ENCODE measurements around the gene CDK14.
"Not testable (repeated sequence)": the region's sequence is repeated elsewhere in the genome, so short reads cannot be mapped to it uniquely, and the experiment has no call there.

CDK14 gene

DNA sequence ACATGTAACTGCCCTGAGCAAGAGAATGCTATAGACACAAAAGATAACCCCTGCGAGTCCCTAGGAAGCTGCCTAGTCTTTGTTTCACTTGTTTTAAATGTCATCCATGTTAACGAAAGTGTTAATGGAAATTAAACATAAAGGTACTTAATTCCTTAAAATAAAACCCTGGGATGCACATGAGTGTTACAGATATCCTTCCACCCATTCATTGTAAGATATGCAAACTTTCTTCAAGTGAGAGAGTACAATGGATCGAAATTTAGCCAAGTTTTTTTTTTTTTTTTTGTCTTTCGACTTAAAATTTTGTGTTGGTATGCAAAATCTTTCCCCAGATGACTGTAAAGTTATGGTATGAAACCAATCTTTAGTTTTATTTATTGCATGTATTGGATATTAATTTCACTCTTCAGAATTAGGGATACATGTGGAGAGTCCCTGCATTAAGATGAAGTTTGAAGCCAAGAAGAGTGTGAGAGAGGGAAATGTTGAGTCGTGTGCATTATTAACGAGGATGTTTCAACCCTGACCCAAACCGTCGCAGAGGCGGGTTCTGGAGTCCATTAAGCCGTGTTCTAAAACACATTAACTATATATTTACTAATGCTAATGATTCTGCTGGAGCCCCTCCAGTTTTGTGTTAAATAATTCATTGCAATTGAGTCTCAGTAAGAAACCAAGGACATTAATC is 1.6 kb downstream of the CDK14 start:
- DNase-seq, result no peak

DNA sequence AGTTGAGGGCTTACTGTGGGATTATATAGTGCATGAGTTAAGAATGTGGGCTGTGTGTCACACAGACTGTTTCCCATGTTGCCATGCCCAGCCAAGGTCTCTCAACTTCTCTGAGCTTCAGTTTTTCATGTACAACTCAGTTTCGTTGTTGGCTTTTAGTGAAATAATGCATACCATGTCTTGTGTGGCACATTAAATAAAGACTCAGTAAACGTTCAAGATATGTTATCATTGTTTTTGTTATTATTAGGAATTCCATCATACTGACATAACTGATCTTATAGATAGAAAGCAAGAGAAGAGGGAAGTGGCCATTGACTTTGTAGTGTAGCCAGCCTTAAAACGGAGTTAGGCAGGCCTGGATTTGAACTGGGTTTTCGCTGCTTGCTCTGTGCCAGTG is 2.9 kb downstream of the CDK14 start:
- DNase-seq, result no peak

DNA sequence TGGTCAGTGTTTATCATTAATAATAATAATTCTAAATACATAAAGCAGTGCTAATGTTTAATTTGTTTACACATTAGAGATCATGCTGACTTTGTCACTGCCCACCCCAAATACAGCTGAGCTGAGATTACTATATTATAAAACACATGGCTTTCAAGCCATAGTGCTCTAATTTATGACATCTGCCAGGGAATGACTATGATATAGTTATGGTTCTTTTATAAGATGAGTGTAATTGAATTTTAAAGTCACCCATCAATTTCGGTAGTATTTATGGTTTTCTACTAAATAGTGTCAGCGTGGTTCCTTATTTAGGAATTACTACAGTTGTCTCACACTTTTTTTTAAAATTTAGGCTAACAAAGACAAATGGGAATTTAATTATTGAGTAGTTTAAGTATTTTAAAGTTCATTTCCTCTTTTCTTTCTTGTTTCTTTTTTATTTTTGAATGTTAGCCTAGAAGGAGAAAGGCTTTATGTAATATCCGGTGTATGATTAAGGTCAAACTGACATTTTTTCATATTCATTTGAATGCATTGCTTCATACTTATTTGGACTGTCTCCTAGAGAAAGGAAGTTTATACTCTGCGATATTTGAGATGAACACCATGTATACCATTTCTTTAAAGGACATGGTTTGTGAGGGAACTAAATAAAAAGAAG is 3.9 kb downstream of the CDK14 start:
- DNase-seq, result no peak

DNA sequence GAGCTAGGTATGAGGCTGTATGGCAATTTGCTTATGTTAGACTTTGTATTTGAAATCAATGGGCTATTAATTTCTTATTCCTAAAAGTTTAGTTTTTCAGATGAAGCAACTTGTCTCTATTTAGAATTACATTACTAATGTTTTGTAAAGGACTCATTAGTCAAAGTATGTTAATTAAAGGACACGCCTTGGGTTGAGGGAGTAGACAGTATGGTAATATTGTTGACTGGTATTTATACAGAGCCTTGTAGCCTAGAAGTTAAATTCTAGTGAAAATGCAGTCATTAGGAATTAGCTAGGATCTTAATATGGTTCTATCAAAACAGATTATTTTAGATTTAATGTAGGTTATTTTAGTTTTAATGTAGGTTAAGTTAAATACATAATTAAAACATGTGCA is 6.2 kb downstream of the CDK14 start:
- no peak for DNase-seq

DNA sequence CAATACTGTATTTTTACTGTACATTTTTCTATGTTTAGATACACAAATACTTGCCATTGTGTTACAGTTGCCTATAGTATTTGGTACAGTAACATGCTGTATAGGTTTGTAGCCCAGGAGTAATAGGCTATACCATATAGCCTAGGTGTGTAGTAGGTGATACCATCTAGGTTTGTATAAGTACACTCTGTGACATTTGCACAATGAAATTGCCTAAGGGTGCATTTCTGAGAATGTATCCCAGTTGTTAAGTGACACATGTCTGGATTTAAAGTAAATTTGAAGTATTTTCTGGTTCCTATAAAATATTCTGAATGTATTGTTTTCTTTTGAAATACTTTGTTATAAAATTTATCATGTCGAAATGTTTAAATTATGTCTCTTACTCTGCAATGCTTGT is 7.2 kb downstream of the CDK14 start:
- DNase-seq, result no peak

DNA sequence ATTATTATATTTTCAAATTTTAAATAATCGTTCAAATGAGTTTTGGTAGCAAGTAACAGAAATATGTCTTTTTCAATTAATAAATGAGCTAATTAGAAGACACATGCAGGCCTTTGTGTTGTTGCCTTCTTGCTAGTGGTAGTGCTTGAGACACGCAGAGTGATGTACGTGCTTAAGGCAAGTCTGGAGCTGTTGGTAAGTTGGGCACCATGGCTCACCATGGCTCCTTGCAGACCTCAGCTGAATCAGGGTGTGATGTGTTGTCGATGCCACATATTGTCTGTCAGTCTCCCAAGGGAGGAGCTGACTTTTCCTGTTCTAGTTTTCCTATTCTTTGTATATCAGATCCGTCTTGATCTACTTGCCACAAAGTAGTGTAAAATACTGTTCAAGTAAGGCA is 8.3 kb downstream of the CDK14 start:
- DNase-seq, result no peak

DNA sequence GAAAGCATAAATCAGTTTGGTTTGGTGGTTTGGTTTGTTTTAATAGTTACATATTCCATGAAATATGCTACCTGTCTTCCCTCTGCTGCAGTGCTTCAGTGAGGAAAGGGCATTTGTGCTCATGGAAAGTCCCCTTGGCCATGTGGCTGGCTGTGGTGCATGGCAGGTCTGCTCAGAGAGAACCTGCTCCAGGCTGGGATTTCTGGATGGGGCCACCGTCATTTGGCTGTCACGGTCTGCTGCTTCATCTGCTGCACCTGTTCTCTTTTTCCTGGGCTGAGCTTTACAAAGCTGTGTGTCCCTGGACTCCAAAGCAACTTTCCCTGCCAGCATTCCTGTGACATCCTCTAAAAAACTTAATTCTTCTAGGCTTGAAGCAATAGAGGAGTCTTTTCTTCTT is 8.9 kb downstream of the CDK14 start:
- no peak for DNase-seq

DNA sequence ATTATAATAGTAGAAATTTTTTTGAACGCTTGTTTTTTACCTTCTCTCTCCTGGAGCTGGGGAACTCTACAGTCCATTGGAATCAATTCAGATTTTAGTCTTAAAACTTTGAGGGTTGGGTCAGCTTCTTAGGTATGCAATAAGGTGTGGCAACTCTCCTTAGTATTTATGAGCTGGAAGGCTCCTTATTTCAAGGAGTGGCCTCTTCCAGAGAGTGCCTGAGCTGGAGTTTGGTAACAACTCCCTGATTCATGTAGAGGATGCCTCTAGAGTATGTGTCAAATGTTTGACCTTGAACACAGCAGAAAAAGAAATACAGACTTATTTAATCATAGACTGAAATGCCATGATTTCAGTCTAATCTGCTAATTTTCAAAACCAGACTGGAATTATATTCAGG is 11.1 kb downstream of the CDK14 start:
- DNase-seq, result no peak

DNA sequence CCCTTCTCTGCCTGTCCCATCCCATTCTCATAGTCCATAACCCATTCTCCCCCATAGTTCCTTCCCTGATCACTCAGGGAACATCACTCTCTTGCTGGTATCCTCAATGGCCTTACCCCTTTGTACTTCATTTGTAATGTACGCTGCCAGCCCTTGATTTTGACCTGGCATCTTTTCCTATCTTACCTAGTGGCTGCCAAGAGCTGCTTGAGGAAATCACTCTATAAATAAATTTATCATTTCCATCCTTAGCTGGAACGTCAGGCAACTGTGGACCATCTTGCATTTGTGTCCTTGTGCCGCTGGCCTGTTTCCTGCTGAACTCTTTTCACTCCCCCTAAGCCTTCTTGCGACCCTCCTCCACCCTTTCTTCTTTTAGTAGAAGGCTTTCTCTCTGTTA is 14.0 kb downstream of the CDK14 start:
- DNase-seq, result no peak

DNA sequence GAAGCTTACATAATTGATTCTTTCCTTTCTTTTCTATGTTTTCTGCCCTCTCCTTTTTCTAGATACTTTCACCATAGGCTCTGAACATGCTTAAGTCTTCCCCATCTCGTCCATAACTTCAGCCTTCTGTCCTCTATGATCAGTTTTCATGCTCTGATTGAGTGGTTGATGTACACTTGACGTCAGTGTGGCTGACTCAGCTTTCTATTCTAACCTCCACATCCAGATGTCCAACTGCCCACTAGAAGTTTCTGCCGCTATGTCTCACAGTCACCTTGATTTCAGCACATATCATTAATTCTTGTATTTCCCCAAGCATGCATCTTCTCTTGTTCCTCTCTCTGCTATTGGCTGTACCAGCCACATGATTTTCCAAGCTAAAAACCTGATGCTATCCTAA is 15.0 kb downstream of the CDK14 start:
- DNase-seq, result no peak

DNA sequence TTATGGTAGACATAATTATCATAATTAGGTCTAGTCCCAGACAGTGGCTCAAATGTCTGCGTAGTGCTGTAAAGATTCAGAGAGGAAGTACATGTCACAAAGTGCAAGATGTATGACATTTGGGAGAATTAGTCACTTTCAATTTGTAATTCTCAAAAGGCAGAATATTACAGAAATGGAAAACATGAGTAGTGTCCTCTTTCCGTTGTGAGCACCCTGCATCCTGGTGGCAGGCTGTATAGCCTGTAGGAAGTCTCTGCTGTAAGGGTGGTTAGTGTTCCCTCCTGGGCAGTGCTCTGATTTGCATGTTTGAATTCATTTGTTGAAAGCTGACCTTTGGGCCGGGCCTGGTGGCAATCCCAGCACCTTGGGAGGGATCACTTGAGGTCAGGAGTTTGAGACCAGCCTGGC is 17.0 kb downstream of the CDK14 start:
- no peak for DNase-seq

DNA sequence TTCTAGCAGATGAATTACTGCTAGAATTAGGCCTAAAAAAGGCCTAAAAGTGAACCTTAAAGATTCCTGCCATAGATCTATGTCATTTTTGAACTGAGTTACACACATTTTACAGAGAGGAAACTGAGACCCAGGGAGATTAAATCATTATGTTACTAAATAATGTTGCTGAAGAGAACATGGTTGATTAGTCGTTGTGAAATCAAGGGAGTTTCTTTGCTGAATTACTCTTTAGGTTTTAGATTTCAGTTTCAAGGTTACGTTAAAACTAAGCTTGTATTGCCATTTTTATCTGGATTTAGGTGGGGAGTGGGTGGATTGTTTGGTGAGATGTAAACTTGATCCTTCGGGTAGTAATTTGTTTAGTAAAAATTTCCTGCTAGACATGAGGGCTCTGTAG is 21.3 kb downstream of the CDK14 start:
- DNase-seq, result no peak

DNA sequence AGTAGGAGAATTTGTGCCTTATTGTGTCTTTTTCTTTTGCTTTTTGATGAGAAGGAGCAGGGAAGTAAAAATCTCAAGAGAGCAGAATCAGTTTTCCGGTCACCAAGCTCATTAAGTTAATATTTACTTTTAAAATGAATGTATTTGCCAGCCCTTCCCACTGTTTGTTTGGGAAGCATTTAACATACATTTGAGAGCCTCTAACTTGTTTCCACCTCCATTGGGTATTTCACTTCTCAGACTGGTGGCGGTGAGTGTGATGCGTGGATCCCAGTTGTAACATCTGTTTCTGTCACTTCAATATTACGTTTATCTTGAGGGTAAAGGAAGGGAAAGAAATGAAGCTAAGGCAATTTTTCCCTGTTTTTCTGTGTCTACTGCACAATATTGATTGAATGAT is 22.8 kb downstream of the CDK14 start:
- no peak for DNase-seq

DNA sequence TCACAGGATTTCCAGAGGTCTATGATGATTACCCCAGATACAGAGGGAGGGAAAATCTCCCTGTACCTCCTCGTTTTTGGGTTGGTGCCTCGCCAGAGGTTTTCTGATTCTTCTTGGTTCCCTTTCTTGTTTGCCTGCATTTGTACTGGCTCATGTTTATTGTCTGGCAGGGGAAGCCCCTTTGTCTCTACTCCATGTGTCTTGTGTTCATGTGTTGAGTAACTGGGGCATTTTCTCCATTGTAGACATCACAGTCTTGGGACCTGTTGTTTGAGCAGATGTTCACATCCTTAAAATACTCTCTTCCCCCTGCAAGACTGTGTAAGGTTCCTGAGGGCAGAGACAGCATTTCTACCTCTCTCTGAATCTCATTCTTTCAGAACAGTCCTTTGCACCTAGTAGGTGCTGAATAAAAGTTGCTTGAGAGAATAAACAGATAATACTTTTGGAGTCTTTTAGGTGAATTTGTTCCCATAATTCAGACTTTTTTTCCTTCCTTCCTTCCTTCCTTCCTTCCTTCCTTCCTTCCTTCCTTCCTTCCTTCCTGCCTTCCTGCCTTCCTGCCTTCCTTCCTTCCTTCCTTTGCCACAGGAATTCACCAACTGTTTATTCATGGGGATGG is 25.1 kb downstream of the CDK14 start:
- DNase-seq, result no peak

DNA sequence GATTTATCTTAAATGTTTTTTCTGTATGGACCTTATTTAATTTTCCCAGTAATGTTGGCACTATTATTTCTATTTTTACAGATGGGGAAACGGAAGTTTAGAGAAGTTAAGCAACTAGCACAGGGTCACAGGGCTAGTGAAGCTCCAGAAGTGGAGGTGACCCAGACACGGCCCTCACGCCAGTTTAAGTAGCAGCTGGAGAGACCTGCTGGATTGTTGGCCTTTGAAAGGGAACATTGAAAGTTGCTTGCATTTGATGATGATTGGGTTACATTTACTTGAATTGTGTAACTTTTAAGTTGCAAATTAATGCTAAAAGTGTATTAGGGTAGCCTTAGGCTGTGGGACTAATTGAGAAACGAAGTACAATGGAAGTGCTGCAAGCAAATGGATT is 25.6 kb downstream of the CDK14 start:
- DNase-seq, result no peak

DNA sequence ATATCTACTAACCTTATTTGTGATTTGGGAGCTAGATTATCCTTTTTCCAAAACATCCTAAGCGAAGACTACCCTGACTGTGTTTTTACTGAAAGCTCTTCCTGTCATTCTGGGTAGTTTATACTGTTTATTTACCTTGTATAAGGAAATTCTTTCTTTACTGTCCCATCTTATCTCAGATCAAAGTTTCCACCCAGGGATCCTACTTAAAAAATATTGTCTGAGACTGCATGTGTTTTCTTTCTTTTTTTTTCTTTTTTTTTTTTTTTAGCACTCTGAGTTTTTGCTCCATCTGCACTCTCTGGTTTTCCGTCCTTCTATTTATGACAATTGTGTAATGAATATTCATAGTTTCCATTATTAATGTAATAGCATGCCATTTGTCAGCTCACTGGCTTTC is 26.5 kb downstream of the CDK14 start:
- no peak for DNase-seq

DNA sequence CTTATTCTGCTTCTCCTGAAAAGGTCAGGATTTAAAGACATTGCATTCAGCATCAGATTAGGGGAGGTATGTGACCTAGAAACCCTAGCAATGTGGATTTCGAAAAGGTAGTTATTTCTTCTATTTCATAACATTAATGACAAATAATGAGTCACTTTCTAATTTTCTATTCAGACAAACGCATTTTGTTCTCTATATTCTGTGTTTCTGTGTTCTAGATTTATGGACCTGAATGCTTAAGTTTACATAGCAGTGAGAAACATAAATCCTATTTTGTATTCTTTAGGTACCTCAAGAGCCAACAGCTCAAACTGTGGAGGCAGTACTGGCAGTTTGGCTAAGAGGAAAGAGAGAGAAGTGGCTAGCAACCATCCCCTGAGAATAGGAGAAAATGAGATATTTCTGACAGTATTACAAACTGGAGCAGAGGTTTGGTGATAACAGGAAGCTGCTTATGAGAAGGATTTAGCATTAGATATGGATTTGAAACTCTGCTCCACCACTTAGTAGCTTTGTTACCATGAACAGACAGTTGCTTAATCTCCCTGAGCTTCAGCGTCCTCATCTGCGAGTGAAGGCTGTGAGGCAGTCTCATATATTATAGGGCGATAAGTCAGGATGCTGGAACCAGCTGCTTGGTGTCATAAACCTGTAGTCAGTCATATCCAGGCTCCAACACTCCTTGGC is 28.2 kb downstream of the CDK14 start:
- DNase-seq, result no peak

DNA sequence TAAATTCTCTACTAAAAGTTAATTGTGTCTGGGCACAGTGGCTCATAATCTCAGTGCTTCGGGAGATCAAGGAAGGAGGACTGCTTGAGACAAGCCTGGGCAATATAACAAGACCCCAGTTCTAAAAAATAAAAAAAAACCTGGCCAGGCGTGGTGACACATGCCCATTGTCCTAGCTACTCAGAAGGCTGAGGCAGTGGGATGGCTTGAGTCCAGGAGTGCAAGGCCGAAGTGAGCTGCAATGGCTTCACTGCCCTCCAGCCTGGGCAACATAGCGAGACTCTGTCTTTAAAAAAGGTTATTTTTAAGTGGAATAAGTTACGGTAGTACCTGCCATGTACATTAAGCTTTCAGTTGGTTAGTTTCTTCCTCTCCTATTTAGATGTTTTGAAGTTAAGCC is 28.9 kb downstream of the CDK14 start:
- no peak for DNase-seq

DNA sequence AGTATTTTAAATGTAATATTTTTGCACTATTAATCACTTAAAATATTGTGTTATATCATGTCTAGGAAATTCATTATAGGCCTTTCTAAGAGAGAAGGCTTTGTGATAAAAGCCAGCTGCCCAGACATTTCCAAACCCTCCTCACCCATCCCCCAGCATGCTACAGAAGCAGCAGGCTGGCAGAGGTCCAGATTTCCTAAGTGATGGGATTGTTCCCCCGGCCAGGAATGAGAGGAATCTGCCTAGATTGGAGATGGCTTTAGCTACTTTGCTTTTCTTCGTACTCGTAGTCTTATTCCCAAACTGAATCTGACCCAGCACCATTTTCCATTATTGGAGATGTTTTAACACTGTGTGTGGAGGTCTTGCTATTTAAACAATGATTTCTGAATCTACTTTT is 29.4 kb downstream of the CDK14 start:
- DNase-seq, result no peak

DNA sequence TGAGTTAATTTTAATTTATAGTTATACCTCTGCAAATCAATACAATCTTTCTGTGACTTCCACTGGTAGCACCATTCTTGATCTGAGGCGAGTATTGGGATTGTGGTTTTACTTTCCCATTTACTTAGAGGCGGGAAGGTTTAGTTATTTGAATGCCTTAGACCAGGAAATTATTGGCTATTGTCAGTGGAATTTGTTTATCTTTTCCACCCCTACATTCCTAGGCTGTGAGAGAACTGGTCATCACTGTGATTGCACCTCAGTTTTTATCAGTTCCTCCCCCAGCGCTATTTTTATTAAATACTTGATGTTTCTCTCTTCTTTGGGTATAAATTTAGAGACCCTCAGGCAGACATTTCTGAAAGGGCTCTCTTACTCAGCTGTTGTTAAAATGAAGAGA is 29.9 kb downstream of the CDK14 start:
- DNase-seq, result no peak

DNA sequence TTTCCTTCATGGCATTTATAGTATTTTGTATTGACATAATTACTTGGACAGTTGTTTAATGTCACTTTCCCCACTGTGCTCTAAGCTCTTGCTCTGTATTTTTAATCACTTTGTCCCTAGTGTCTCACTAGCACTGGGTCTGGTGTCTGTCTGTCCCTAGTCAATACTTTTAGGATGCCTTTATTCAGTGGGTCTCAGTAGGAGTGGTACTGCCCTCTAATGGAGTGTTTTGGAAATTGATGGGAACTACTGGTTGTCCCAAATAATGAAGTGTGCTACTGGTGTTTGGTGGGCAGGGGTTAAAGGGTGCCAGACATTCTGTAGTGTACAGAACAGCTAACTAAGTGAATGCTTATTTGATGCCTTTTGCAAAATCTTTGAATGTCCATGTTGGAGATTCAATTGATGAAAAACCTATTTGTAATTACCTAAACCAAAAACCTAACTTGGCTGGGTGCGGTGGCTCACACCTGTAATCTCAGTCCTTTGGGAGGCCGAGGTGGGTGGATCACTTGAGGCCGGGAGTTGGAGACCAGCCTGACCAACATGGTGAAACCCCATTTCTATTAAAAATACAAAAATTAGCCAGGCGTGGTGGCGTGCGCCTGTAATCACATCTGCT is 33.3 kb downstream of the CDK14 start:
- DNase-seq, result no peak

DNA sequence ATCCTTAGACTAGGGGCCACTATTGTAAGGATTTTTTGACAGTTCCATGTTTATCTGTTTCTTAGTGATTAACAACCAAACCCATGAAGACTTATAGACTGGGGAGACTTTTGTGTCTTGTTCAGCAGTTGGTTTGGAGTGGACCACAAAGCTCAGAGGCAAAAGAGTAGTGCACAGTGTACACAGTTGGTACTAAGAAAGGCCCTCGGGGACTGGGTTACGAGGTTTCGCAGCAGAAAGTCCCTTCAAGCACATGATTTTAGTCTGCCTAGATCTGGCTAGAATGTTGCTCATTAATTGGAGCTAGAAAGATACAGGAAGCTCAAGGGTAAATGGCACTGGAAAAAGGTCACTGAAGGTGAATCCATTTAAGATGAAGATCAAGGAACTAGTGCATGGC is 35.4 kb downstream of the CDK14 start:
- DNase-seq, result no peak

DNA sequence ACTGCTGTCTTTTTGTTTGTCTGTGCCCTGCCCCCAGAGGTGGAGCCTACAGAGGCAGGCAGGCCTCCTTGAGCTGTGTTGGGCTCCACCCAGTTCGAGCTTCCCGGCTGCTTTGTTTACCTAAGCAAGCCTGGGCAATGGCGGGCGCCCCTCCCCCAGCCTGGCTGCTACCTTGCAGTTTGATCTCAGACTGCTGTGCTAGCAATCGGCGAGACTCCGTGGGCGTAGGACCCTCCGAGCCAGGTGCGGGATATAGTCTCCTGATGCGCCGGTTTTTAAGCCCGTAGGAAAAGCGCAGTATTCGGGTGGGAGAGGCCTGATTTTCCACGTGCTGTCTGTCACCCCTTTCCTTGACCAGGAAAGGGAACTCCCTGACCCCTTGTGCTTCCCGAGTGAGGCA is 43.6 kb downstream of the CDK14 start:
- DNase-seq, result not testable (repeated sequence)

DNA sequence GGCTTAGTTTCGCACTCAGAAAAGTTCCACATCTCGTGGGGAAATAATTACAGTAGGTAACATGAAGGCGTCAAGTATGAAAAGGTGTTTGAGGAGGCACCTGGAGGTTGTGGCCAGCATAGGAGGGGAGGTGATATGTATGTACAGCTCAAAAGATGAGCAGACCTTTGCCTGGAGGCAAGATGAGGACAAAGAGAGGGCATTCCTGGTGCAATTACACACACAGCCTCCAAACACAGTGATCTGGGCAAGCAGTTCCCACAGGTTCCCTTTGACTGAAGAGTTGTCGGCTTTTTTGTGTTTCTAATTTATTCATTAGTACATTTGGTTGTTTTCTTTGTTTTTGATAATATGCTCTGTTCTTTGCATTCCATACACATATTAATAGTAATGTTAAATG is 46.9 kb downstream of the CDK14 start:
- DNase-seq, result no peak
